IMR-90 (cell line): ENCODE data around the gene PLEKHH1. TPM values are rescaled to one million over a fixed set of nuclear protein-coding genes. Genes with fewer than 3 reads are reported as not detected.

Experiments used
- ATAC-seq: fragments of 200-7000 bp; cut with Tn5 transposase; 2 replicates; pipeline ENCODE4 v1.9.1; 2020; ENCODE audit warnings: low read depth, mild to moderate bottlenecking, moderate library complexity
- BruUV-seq: library from RNA; stranded (reverse); fragments of 400-500 nt; replicated peaks from 2 replicates; lab custom pipeline; 2021; lab: Mats Ljungman, UMichigan
- CTCF ChIA-PET: fragments of 300-600 bp; formaldehyde crosslinking; extraction: SDS; loops from one replicate; lab custom pipeline; 2021; ENCODE audit warnings: antibody characterized with exemption; lab: Yijun Ruan, JAX
- POLR2A ChIA-PET: fragments of 300-600 bp; sonication (Branson Sonifier 250); formaldehyde crosslinking; loops from one replicate; lab custom pipeline; 2022; ENCODE audit warnings: antibody characterized with exemption; ENCODE audit not compliant: unreplicated experiment; lab: Charles Lee
- DNase-seq: peaks from one replicate; pipeline ENCODE4 v3.0.0; 2013
- H2AFZ ChIP-seq: replicated peaks from 2 replicates; pipeline ENCODE3; 2013; ENCODE audit warnings: low read length, mild to moderate bottlenecking; ENCODE audit not compliant: poor library complexity
- H2AK5ac ChIP-seq: 2 replicates; pipeline ENCODE4 v1.6.1; 2013; ENCODE audit warnings: low read depth, low read length, inconsistent platforms
- H2AK9ac ChIP-seq: replicated peaks from 2 replicates; pipeline ENCODE3; 2013; ENCODE audit warnings: mild to moderate bottlenecking, low read depth, low read length, moderate library complexity; ENCODE audit not compliant: poor library complexity
- H2BK120ac ChIP-seq: 2 replicates; pipeline ENCODE4 v1.6.1; 2013; ENCODE audit warnings: low read depth, low read length, inconsistent platforms
- H2BK15ac ChIP-seq: 3 replicates; pipeline ENCODE4 v1.6.1; 2013; ENCODE audit warnings: low read depth, low read length, inconsistent platforms
- H2BK20ac ChIP-seq: 2 replicates; pipeline ENCODE4 v1.6.1; 2013; ENCODE audit warnings: low read depth, mild to moderate bottlenecking, inconsistent platforms, low read length, moderate library complexity
- H2BK5ac ChIP-seq: 2 replicates; pipeline ENCODE4 v1.6.1; 2013; ENCODE audit warnings: mild to moderate bottlenecking, low read depth, low read length, inconsistent platforms; ENCODE audit not compliant: poor library complexity, severe bottlenecking
- H3K14ac ChIP-seq: replicated peaks from 2 replicates; pipeline ENCODE4 v1.6.1; 2013; ENCODE audit warnings: low read depth, low read length, inconsistent platforms
- H3K18ac ChIP-seq: 2 replicates; pipeline ENCODE4 v1.6.1; 2013; ENCODE audit warnings: low read depth, low read length, control low read depth
- H3K23ac ChIP-seq: 2 replicates; pipeline ENCODE4 v1.6.1; 2013; ENCODE audit warnings: low read depth, low read length, inconsistent platforms
- H3K27ac ChIP-seq: 2 replicates; pipeline ENCODE4 v1.5.1; 2013; ENCODE audit warnings: mild to moderate bottlenecking, control low read depth, low read length; ENCODE audit not compliant: insufficient read depth
- H3K27me3 ChIP-seq: 2 replicates; pipeline ENCODE4 v1.6.1; 2013; ENCODE audit warnings: low read length; ENCODE audit not compliant: control insufficient read depth, insufficient read depth
- H3K36me3 ChIP-seq: 2 replicates; pipeline ENCODE4 v1.6.1; 2013; ENCODE audit warnings: low read length, mixed read lengths; ENCODE audit not compliant: control insufficient read depth, insufficient read depth
- H3K4ac ChIP-seq: 2 replicates; pipeline ENCODE4 v1.6.1; 2013; ENCODE audit warnings: low read depth, low read length, inconsistent platforms
- H3K4me1 ChIP-seq: 2 replicates; pipeline ENCODE4 v1.6.1; 2013; ENCODE audit warnings: low read length, mixed read lengths; ENCODE audit not compliant: control insufficient read depth, insufficient read depth
- H3K4me2 ChIP-seq: 2 replicates; pipeline ENCODE4 v1.6.1; 2013; ENCODE audit warnings: low read depth, mild to moderate bottlenecking, control low read depth, low read length, moderate library complexity
- H3K4me3 ChIP-seq: 2 replicates; pipeline ENCODE4 v1.5.1; 2013; ENCODE audit warnings: low read depth, mild to moderate bottlenecking, control low read depth, low read length, moderate library complexity; ENCODE audit not compliant: insufficient read depth
- H3K56ac ChIP-seq: 2 replicates; pipeline ENCODE4 v1.6.1; 2013; ENCODE audit warnings: low read length, inconsistent platforms; ENCODE audit not compliant: insufficient read depth; ENCODE audit errors: extremely low read depth
- H3K79me1 ChIP-seq, 2 experiments: 2 replicates each; pipeline ENCODE4 v1.6.1; 2013; ENCODE audit warnings: low read length in 2 of 2, inconsistent platforms in 1 of 2, low read depth in 1 of 2
- H3K9ac ChIP-seq: 2 replicates; pipeline ENCODE4 v1.6.1; 2013; ENCODE audit warnings: low read depth, low read length, control low read depth
- H3K9me1 ChIP-seq: 2 replicates; pipeline ENCODE4 v1.6.1; 2013; ENCODE audit warnings: low read length, inconsistent platforms; ENCODE audit not compliant: insufficient read depth
- H3K9me3 ChIP-seq: 2 replicates; pipeline ENCODE4 v1.6.1; 2013; ENCODE audit warnings: low read length; ENCODE audit not compliant: control insufficient read depth, insufficient read depth
- H4K20me1 ChIP-seq: 2 replicates; pipeline ENCODE4 v1.6.1; 2013; ENCODE audit warnings: low read length, inconsistent platforms; ENCODE audit not compliant: insufficient read depth
- H4K5ac ChIP-seq: 2 replicates; pipeline ENCODE4 v1.6.1; 2013; ENCODE audit warnings: mild to moderate bottlenecking, low read depth, low read length, control low read depth
- H4K8ac ChIP-seq, 2 experiments: 2 replicates each; pipeline ENCODE4 v1.6.1; 2013; ENCODE audit warnings: low read depth in 2 of 2, low read length in 2 of 2, control low read depth in 1 of 2, inconsistent platforms in 1 of 2
- H4K91ac ChIP-seq: 2 replicates; pipeline ENCODE4 v1.6.1; 2013; ENCODE audit warnings: low read depth, low read length, inconsistent platforms; ENCODE audit not compliant: insufficient read depth
- MAZ ChIP-seq: IDR thresholded peaks from 2 replicates; pipeline ENCODE4 v1.6.1; 2012; ENCODE audit warnings: low read depth, mild to moderate bottlenecking, low read length, improper control_type of control experiment, moderate library complexity, borderline replicate concordance
- WGBS, 2 experiments: methylation state at CpG; one replicate each; pipeline versions ENCODE4 v1.1.5 to v1.1.7; 2013; ENCODE audit warnings: missing lambda C conversion rate in 2 of 2; ENCODE audit not compliant: insufficient read length in 1 of 2; ENCODE audit errors: extremely low coverage in 2 of 2; 5-methylcytosine and 5-hydroxymethylcytosine counted together
- dilution Hi-C: fragments of 300-500 bp; cut with HindIII; formaldehyde crosslinking; loops from one replicate; pipeline ENCODE4 v1.14.3; 2018; ENCODE audit warnings: low sequenced_read_pairs; ENCODE audit not compliant: unreplicated experiment
- in situ Hi-C: fragments of 300-500 bp; cut with MboI; formaldehyde crosslinking; loops from 3 replicates; pipeline ENCODE4 v1.14.3; 2019; ENCODE audit warnings: low sequenced_read_pairs, inconsistent platforms, mixed read lengths
- intact Hi-C: fragments of 100-400 bp; cut with micrococcal nuclease; formaldehyde crosslinking; loops from 2 replicates; pipeline ENCODE4 v1.10.0; 2022
- polyA plus RNA-seq, 3 experiments: library from polyadenylated mRNA; depleted of rRNA; stranded (reverse); fragments of >200 nt; gene quantifications; 2 replicates each; pipeline ENCODE4 v1.2.3, GENCODE V29; 2012; ENCODE audit warnings: low replicate concordance in 1 of 3
- total RNA-seq: library from RNA; depleted of rRNA; stranded (reverse); fragments of >200 nt; gene quantifications from 2 replicates; pipeline ENCODE4 v1.2.3, GENCODE V29; 2012

PLEKHH1 gene
- total and polyA plus RNA-seq, 2 of the 4 experiments (the other 2 are of a cell fraction) = under 0.01 to 0.34 TPM

DNA sequence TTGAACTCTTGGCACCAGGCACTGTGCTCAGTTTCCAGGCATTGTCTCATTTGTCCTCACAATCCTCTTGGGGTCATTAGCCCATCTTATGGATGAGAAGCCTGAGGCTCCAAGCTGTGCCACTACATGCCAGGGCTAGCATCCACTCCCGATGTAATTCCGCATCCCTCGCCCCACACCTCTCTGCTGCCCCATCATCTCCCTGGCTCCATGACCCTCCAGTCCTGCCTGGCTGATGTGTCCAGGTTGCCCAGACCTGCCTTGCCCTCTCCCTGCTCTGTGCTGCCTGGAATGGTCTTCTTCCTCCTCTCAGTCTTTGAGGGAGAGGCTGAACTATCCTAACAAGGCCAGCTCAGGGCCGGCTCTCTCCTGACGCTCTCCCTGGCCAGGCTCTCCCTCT, 39.5 kb downstream of the PLEKHH1 start:
- Histone ChIP-seq H3K4me2 (no peak overlapping the region), H3K9ac (no peak overlapping the region), H3K9me1 (no peaks in the 10 kb centered on the region), H3K36me3 (no peaks in the 10 kb centered on the region), H2BK5ac (no peak overlapping the region), H3K4me1 (no peaks in the 10 kb centered on the region), H2BK120ac (no peak overlapping the region), H2AK9ac (no peak overlapping the region), H3K14ac (no peak overlapping the region), H4K8ac (no peak overlapping the region), H3K9me3 (no peaks in the 10 kb centered on the region), H2BK20ac (no peak overlapping the region), H4K20me1 (no peaks in the 10 kb centered on the region), H3K27me3 (peaks cover 6% of the 10 kb centered on the region), H4K91ac (no peak overlapping the region), H3K18ac (no peak overlapping the region), H2AK5ac (no peak overlapping the region), H3K27ac (no peak overlapping the region), H3K23ac (no peak overlapping the region), H4K5ac (no peak overlapping the region), H3K56ac (no peak overlapping the region), H3K4me3 (no peak overlapping the region), H2BK15ac (no peak overlapping the region), H3K4ac (no peak overlapping the region), H2AFZ (no peak overlapping the region), H3K79me1 (no peaks in the 10 kb centered on the region)
- no peak for TF ChIP-seq MAZ
- intact Hi-C loops (no loop called here), dilution Hi-C loops (no loop called here), in situ Hi-C loops (no loop called here)
- ChIA-PET CTCF (interaction anchor here (1.4 to 3.6 kb wide), 4 partner anchors 40 to 145 kb away, joined by 5 to 39 read pairs (median 18); partner anchors contain the start of gene PLEKHH1), POLR2A (no interaction called here)
- 89% methylated on average over 5 of the region's 5 CpGs; no CpG with 5 or more reads in 1 of the 2 experiments for WGBS, 2 experiments
- no peak for ATAC-seq
- no TSS peak for BruUV-seq
- no peak for DNase-seq
